ENCODE data around the gene KDM6B. TPM values are rescaled to one million over a fixed set of nuclear protein-coding genes. Genes with fewer than 3 reads are reported as not detected.

KDM6B gene
- total RNA-seq, 1 donor from 2014 or later, result 48.3 TPM

GRCh38 chr17:7833011-7833794, 814 bp upstream of the KDM6B start:
- ATAC-seq, result no peak
- Histone ChIP-seq H3K36me3 (no peaks in the 10 kb centered on the region), H3K4me3 (peak overlapping the region; percentile 83), H3K27me3 (no peaks in the 10 kb centered on the region), H3K9me3 (no peaks in the 10 kb centered on the region), H3K4me1 (peaks cover 16% of the 10 kb centered on the region), H3K27ac (peak overlapping the region; percentile 99)
- no peak for TF ChIP-seq CTCF (IDR thresholded peaks at IDR 0.05)
- intact Hi-C loops (cut with DNase I), result no loop called here
- DNase-seq, result no peak

- DNase-seq, result peak; percentile 91
- Histone ChIP-seq H3K27me3 (no peaks in the 10 kb centered on the region), H3K36me3 (no peaks in the 10 kb centered on the region), H3K4me1 (peaks cover 28% of the 10 kb centered on the region), H3K4me3 (peak overlapping the region; percentile 83), H3K9me3 (no peaks in the 10 kb centered on the region), H3K27ac (peak overlapping the region; percentile 99)
- ATAC-seq, result peak; percentile 34
- intact Hi-C loops (cut with DNase I), result no loop called here
- TF ChIP-seq CTCF (IDR thresholded peaks at IDR 0.05), result no peak
Observed at GRCh38 chr17:7834542-7834956, 532 bp downstream of the KDM6B start.

GRCh38 chr17:7834957-7835813, 1.2 kb downstream of the KDM6B start:
- Histone ChIP-seq H3K4me3 (peak overlapping the region; percentile 83), H3K36me3 (peaks cover under 1% of the 10 kb centered on the region), H3K27me3 (no peaks in the 10 kb centered on the region), H3K4me1 (peaks cover 34% of the 10 kb centered on the region), H3K27ac (peak overlapping the region; percentile 99), H3K9me3 (no peaks in the 10 kb centered on the region)
- intact Hi-C loops (cut with DNase I), result no loop called here
- DNase-seq (peak; percentile 98), ATAC-seq (peak; percentile 82)
- peak; percentile 69 for TF ChIP-seq CTCF (IDR thresholded peaks at IDR 0.05)

- peak overlapping the region; percentile 83 for H3K4me3 ChIP-seq
- H3K36me3 ChIP-seq, result peaks cover 5% of the 10 kb centered on the region
- intact Hi-C loops (cut with DNase I), result no loop called here
- H3K4me1 ChIP-seq, result peaks cover 42% of the 10 kb centered on the region
- H3K27ac ChIP-seq, result peak overlapping the region; percentile 99
- ATAC-seq (peak; percentile 19), DNase-seq (peak; percentile 88)
- TF ChIP-seq CTCF (IDR thresholded peaks at IDR 0.05), result no peak
- H3K9me3 ChIP-seq, result no peaks in the 10 kb centered on the region
- H3K27me3 ChIP-seq, result no peaks in the 10 kb centered on the region
Observed at GRCh38 chr17:7835814-7836595, 2.0 kb downstream of the KDM6B start.

Measured in upper lobe of right lung (tissue), 1 donor.